ENCODE data around the gene PIP4K2A. TPM values are rescaled to one million over a fixed set of nuclear protein-coding genes. Genes with fewer than 3 reads are reported as not detected.

PIP4K2A gene
- polyA plus RNA-seq, 1 experiment = 24.1 TPM

- Histone ChIP-seq H3K9me3 (ENCODE audit: control insufficient read depth, insufficient read depth, low read length) (0 out of 2 replicates have a peak, but pooled peaks cover 2% of the 10 kb centered on the region), H3K27ac (ENCODE audit: low read depth, low read length) (no peak overlapping the region), H3K4me3 (ENCODE audit: low read depth, low read length) (no peak overlapping the region), H3K27me3 (ENCODE audit: control insufficient read depth, insufficient read depth, low read length) (peaks cover 2% of the 10 kb centered on the region)
- no peak for TF ChIP-seq CTCF (IDR thresholded peaks at IDR 0.05; ENCODE audit: low read depth, low read length)
- ChIA-PET CTCF (interaction anchor here (1.1 kb wide), 1 partner anchor 11 kb away, joined by 3 read pairs; no protein-coding TSS in a partner anchor), POLR2A (interaction anchor here (0.6 to 0.8 kb wide), 2 partner anchors 27 to 122 kb away, joined by 3 read pairs; no protein-coding TSS in a partner anchor)
- DNase-seq (ENCODE audit: low read depth, low spot score) = no peak
Observed at GRCh38 chr10:22740180-22740579, 25.8 kb upstream of the PIP4K2A start.

GRCh38 chr10:22737587-22737986 is 23.2 kb upstream of the PIP4K2A start:
- no peak for DNase-seq (ENCODE audit: low read depth, low spot score)

GRCh38 chr10:22736134-22736533 is 21.8 kb upstream of the PIP4K2A start:
- H3K27ac ChIP-seq (ENCODE audit: low read depth, low read length) = no peak overlapping the region
- CTCF ChIA-PET = interaction anchor here (0.6 kb wide), 1 partner anchor 228 kb away, joined by 6 read pairs; no protein-coding TSS in a partner anchor
- no peak for TF ChIP-seq CTCF (IDR thresholded peaks at IDR 0.05; ENCODE audit: low read depth, low read length)
- no peak for DNase-seq (ENCODE audit: low read depth, low spot score)
- no peak overlapping the region for H3K4me3 ChIP-seq (ENCODE audit: low read depth, low read length)
- POLR2A ChIA-PET = no interaction called here
- 0 out of 2 replicates have a peak, but pooled peaks cover 2% of the 10 kb centered on the region for H3K9me3 ChIP-seq (ENCODE audit: control insufficient read depth, insufficient read depth, low read length)
- H3K27me3 ChIP-seq (ENCODE audit: control insufficient read depth, insufficient read depth, low read length) = no peaks in the 10 kb centered on the region

More at GRCh38 chr10:22737587-22737986, 23.2 kb upstream of the PIP4K2A start:
- ChIA-PET POLR2A (no interaction called here), CTCF (interaction anchor here (0.7 kb wide), 1 partner anchor 1016 kb away, joined by 5 read pairs; no protein-coding TSS in a partner anchor)
- no peak for TF ChIP-seq CTCF (IDR thresholded peaks at IDR 0.05; ENCODE audit: low read depth, low read length)
- Histone ChIP-seq H3K9me3 (ENCODE audit: control insufficient read depth, insufficient read depth, low read length) (0 out of 2 replicates have a peak, but pooled peaks cover 2% of the 10 kb centered on the region), H3K27me3 (ENCODE audit: control insufficient read depth, insufficient read depth, low read length) (no peaks in the 10 kb centered on the region), H3K4me3 (ENCODE audit: low read depth, low read length) (no peak overlapping the region), H3K27ac (ENCODE audit: low read depth, low read length) (no peak overlapping the region)

GRCh38 chr10:22733992-22734391 is 19.6 kb upstream of the PIP4K2A start:
- Histone ChIP-seq H3K9me3 (ENCODE audit: control insufficient read depth, insufficient read depth, low read length) (no peaks in the 10 kb centered on the region), H3K27me3 (ENCODE audit: control insufficient read depth, insufficient read depth, low read length) (no peaks in the 10 kb centered on the region), H3K4me3 (ENCODE audit: low read depth, low read length) (no peak overlapping the region), H3K27ac (ENCODE audit: low read depth, low read length) (no peak overlapping the region)
- ChIA-PET CTCF (no interaction called here), POLR2A (no interaction called here)
- no peak for TF ChIP-seq CTCF (IDR thresholded peaks at IDR 0.05; ENCODE audit: low read depth, low read length)
- no peak for DNase-seq (ENCODE audit: low read depth, low spot score)

GRCh38 chr10:22727663-22728062 is 13.3 kb upstream of the PIP4K2A start:
- POLR2A ChIA-PET = no interaction called here
- Histone ChIP-seq H3K27ac (ENCODE audit: low read depth, low read length) (no peak overlapping the region), H3K27me3 (ENCODE audit: control insufficient read depth, insufficient read depth, low read length) (peaks cover 12% of the 10 kb centered on the region), H3K4me3 (ENCODE audit: low read depth, low read length) (no peak overlapping the region), H3K9me3 (ENCODE audit: control insufficient read depth, insufficient read depth, low read length) (no peaks in the 10 kb centered on the region)
- TF ChIP-seq CTCF (IDR thresholded peaks at IDR 0.05; ENCODE audit: low read depth, low read length) = no peak
- CTCF ChIA-PET = no interaction called here
- no peak for DNase-seq (ENCODE audit: low read depth, low spot score)
